HG02610 (cell line): ENCODE data around the gene PINLYP.
"Not testable (repeated sequence)": the region's sequence is repeated elsewhere in the genome, so short reads cannot be mapped to it uniquely, and the experiment has no call there.

Source experiments
- ATAC-seq: cut with Tn5 transposase; IDR thresholded peaks from one replicate; pipeline ENCODE4 v1.9.1; 2021; ENCODE audit warnings: mild to moderate bottlenecking, moderate library complexity; ENCODE audit not compliant: unreplicated experiment

PINLYP gene

GRCh38 chr19:43598445-43599240 lies 23.0 kb downstream of the PINLYP start:
- ATAC-seq = no peak

GRCh38 chr19:43599635-43600295 lies 24.2 kb downstream of the PINLYP start:
- no peak for ATAC-seq

- not testable (repeated sequence) for ATAC-seq
Observed at GRCh38 chr19:43600326-43600725, 24.7 kb downstream of the PINLYP start.

- no peak for ATAC-seq
Observed at GRCh38 chr19:43605875-43606568, 30.4 kb downstream of the PINLYP start.

- no peak for ATAC-seq
Observed at GRCh38 chr19:43606569-43607229, 31.1 kb downstream of the PINLYP start.

GRCh38 chr19:43607238-43608205 lies 31.9 kb downstream of the PINLYP start:
- ATAC-seq = no peak

GRCh38 chr19:43609872-43610271 lies 34.3 kb downstream of the PINLYP start:
- ATAC-seq = no peak

- no peak for ATAC-seq
Observed at GRCh38 chr19:43610493-43610892, 34.9 kb downstream of the PINLYP start.

GRCh38 chr19:43611788-43612187 lies 36.2 kb downstream of the PINLYP start, which contains the start of gene SRRM5:
Gene SRRM5 (plus strand): TSS chr19:43612088. CDS start chr19:43612122, 34 bp downstream.
- no peak for ATAC-seq

GRCh38 chr19:43612374-43612773 lies 36.8 kb downstream of the PINLYP start:
- no peak for ATAC-seq

- no peak for ATAC-seq
Observed at GRCh38 chr19:43616306-43616705, 40.7 kb downstream of the PINLYP start.

GRCh38 chr19:43616954-43617353 lies 41.4 kb downstream of the PINLYP start:
- no peak for ATAC-seq

- ATAC-seq = peak; percentile 19
Observed at GRCh38 chr19:43618921-43619261, 43.3 kb downstream of the PINLYP start.

GRCh38 chr19:43619262-43620060 lies 43.9 kb downstream of the PINLYP start, which contains the start of gene ZNF428:
Gene ZNF428 (minus strand): TSS chr19:43619629. CDS start chr19:43614304, 5,325 bp downstream.
- peak; percentile 68 for ATAC-seq

- ATAC-seq = no peak
Observed at GRCh38 chr19:43620061-43621001, 44.7 kb downstream of the PINLYP start.

GRCh38 chr19:43622070-43622469 lies 46.5 kb downstream of the PINLYP start:
- no peak for ATAC-seq

GRCh38 chr19:43622956-43623355 lies 47.4 kb downstream of the PINLYP start:
- ATAC-seq = no peak
